ENCODE results near the gene RFPL4A. TPM values are rescaled to one million over a fixed set of nuclear protein-coding genes. Genes with fewer than 3 reads are reported as not detected.
"Not testable (repeated sequence)": the region's sequence is repeated elsewhere in the genome, so short reads cannot be mapped to it uniquely, and the experiment has no call there.

The RFPL4A gene
- total and polyA plus RNA-seq, 9 donors, result not detected

DNA sequence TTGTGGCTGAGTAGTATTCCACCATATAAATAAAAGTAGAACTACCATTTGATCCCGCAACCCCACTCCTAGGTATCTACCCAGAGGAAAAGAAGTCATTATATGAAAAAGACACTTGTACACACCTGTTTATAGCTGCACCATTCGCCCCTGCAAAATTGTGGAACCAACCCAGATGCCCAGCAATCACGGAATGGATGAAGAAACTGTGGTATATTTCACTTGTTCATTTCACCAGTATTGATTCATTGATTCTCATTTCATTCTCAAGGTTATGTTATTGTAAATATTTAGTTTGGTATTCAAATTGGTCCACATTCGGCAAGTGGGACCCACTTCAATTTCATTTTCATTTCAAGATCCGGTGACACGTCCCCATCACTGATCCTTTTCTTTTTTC lies 8.2 kb upstream of the RFPL4A start:
- DNase-seq, result no peak
- H3K27ac ChIP-seq, result no peak overlapping the region
- 82 to 86% (median 85%) methylated on average over 6 of the region's 6 CpGs for WGBS, 3 donors
- H3K9me3 ChIP-seq, result no peaks in the 10 kb centered on the region
- intact Hi-C loops (cut with DNase I), result no loop called here
- H3K27me3 ChIP-seq, result no peaks in the 10 kb centered on the region
- H3K4me3 ChIP-seq, result no peak overlapping the region
- no peaks in the 10 kb centered on the region for H3K36me3 ChIP-seq
- no peaks in the 10 kb centered on the region for H3K4me1 ChIP-seq (ENCODE audit: insufficient read depth)
- TF ChIP-seq POLR2A (IDR thresholded peaks at IDR 0.05) (no peak), EP300 (IDR thresholded peaks at IDR 0.05) (no peak)
- TF ChIP-seq, protein P1, sequence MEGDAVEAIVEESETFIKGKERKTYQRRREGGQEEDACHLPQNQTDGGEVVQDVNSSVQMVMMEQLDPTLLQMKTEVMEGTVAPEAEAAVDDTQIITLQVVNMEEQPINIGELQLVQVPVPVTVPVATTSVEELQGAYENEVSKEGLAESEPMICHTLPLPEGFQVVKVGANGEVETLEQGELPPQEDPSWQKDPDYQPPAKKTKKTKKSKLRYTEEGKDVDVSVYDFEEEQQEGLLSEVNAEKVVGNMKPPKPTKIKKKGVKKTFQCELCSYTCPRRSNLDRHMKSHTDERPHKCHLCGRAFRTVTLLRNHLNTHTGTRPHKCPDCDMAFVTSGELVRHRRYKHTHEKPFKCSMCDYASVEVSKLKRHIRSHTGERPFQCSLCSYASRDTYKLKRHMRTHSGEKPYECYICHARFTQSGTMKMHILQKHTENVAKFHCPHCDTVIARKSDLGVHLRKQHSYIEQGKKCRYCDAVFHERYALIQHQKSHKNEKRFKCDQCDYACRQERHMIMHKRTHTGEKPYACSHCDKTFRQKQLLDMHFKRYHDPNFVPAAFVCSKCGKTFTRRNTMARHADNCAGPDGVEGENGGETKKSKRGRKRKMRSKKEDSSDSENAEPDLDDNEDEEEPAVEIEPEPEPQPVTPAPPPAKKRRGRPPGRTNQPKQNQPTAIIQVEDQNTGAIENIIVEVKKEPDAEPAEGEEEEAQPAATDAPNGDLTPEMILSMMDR (IDR thresholded peaks at IDR 0.05), result no peak

DNA sequence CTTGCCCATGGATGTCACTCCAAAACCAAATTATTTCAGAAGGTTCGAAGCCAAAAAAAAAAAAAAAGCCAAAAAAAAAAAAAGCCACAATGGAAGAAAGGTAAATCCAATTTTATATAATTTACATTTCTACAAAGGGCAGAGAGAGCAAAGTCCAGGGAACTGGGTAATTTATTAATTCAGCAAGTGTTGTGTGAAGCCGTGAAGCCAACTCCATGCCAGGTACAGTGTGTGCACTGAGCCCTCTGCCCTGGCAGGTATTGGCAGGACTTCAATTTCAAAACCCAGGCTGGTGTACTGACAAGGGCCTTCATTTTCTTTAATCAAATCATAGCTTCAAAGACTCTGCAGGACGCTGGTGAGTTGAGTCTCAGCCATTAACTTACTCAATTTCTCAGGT lies 5.5 kb upstream of the RFPL4A start:
- intact Hi-C loops (cut with DNase I), result no loop called here
- H3K4me3 ChIP-seq, result no peak overlapping the region
- no peak for DNase-seq
- H3K36me3 ChIP-seq, result no peaks in the 10 kb centered on the region
- no peaks in the 10 kb centered on the region for H3K27me3 ChIP-seq
- no peak overlapping the region for H3K27ac ChIP-seq
- 58 to 73% (median 70%) methylated on average over 3 of the region's 3 CpGs for WGBS, 3 donors
- TF ChIP-seq, protein P1 (IDR thresholded peaks at IDR 0.05), result no peak
- TF ChIP-seq EP300 (IDR thresholded peaks at IDR 0.05) (no peak), POLR2A (IDR thresholded peaks at IDR 0.05) (no peak)
- no peaks in the 10 kb centered on the region for H3K9me3 ChIP-seq
- H3K4me1 ChIP-seq (ENCODE audit: insufficient read depth), result no peaks in the 10 kb centered on the region

DNA sequence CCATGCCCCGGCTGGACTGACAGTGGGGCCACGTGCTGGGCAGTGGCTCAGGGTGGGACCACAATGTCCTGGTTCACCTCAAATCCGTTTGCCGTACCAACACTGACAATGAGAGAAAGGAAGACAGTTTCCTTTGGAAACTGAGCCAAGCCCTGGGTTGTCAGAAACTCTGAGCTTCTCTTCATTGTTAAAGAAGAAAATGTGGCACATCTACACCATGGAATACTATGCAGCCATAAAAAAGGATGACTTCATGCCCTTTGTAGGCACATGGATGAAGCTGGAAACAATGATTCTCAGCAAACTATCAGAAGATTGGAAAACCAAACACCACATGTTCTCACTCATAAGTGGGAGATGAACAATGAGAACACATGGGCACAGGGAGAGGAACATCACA lies 2.1 kb upstream of the RFPL4A start:
- H3K9me3 ChIP-seq; DNase-seq; H3K27me3 ChIP-seq; H3K36me3 ChIP-seq; intact Hi-C loops (cut with DNase I); H3K4me1 ChIP-seq (ENCODE audit: insufficient read depth); H3K4me3 ChIP-seq; H3K27ac ChIP-seq: not testable (repeated sequence)
- 77 to 80% (median 78%) methylated on average over 4 of the region's 4 CpGs for WGBS, 3 donors

DNA sequence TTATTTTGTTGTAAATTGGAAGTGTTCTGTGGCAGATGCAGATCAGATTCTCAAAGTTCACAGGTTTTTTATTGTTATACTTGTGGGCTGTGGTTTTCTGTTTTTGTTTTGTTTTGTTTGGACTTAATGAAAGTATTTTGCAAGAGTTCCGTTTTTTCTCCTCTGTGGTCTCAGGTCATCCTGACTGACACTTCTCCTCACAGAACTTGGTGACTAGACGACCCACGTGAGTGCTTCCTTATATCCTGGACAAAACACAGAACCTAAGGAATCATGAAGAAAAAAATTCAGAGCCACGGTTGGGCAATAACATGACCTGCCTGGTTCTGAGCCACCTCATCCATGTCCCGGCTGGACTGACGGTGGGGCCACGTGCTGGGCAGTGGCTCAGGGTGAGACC lies 7.6 kb downstream of the RFPL4A start:
- TF ChIP-seq EP300 (IDR thresholded peaks at IDR 0.05), result no peak
- TF ChIP-seq POLR2A (IDR thresholded peaks at IDR 0.05), result no peak
- TF ChIP-seq, protein P1 (IDR thresholded peaks at IDR 0.05), result no peak
- 66 to 71% (median 70%) methylated on average over 7 of the region's 7 CpGs for WGBS, 3 donors
- no peak overlapping the region for H3K4me3 ChIP-seq
- H3K27ac ChIP-seq, result no peak overlapping the region
- no peaks in the 10 kb centered on the region for H3K9me3 ChIP-seq
- DNase-seq, result no peak
- no peaks in the 10 kb centered on the region for H3K27me3 ChIP-seq
- H3K36me3 ChIP-seq, result no peaks in the 10 kb centered on the region
- intact Hi-C loops (cut with DNase I), result no loop called here
- no peaks in the 10 kb centered on the region for H3K4me1 ChIP-seq (ENCODE audit: insufficient read depth)

DNA sequence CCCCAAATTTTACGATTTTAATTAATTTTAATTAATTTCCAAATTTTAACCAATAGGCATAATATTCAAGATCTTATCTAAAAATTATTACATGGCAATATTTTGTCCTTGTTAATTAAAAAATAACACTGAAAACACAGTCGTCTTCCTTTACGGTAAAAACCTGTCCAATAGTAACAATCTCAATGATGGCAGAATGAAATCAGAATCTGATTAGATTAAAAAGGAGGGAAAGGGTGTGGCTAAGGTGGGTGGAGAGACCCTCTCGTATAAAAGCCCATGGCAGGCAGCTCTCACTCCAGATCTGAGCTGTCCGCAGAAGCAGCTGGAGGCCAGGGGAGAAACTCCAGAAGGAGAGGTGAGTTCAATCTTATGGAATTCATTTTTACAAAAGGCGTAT lies 9.9 kb downstream of the RFPL4A start, which contains the start of gene RFPL4AL1:
Gene RFPL4AL1 (plus strand): TSS at position 301 of the 400 bp plus-strand sequence. CDS start 2,687 bp downstream, outside the sequence.
- H3K27ac ChIP-seq; H3K9me3 ChIP-seq; DNase-seq; H3K4me1 ChIP-seq (ENCODE audit: insufficient read depth); H3K27me3 ChIP-seq; intact Hi-C loops (cut with DNase I); H3K36me3 ChIP-seq; H3K4me3 ChIP-seq: not testable (repeated sequence)
- WGBS, 3 donors, result 77 to 81% (median 79%) methylated on average over 5 to 6 of the region's 6 CpGs

DNA sequence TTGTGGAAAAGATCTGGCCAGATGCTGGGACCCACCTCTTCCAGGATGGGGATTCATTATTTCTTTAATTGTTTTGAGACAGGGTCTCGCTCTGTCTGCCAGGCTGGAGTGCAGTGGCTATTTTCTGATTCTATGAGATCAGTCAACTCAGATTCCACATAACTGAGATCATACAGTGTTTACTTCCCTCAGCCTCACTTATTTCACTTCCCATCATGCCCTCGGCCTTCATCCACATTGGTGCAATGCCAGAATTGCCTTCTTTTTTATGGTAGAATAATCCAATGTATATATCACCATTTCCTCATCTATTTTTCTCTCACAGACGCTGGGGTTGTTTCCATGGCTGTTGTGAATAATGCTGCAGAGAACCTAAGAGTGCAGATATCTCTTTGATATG lies 10.7 kb downstream of the RFPL4A start:
- H3K4me3 ChIP-seq; DNase-seq; H3K9me3 ChIP-seq; H3K36me3 ChIP-seq; H3K27ac ChIP-seq; intact Hi-C loops (cut with DNase I); H3K27me3 ChIP-seq; H3K4me1 ChIP-seq (ENCODE audit: insufficient read depth): not testable (repeated sequence)
- WGBS, 3 donors, result 48 to 58% (median 52%) methylated on average over 2 to 3 of the region's 3 CpGs
